Aorta (tissue), 5 donors: ENCODE data around the gene PKD1. TPM values are rescaled to one million over a fixed set of nuclear protein-coding genes. Genes with fewer than 3 reads are reported as not detected.

Source experiments
- ATAC-seq: fragments of 200-7000 bp; cut with Tn5 transposase; one replicate; pipeline ENCODE4 v1.9.1; 2022; ENCODE audit warnings: moderate library complexity; ENCODE audit not compliant: low FRiP score
- DNase-seq, 2 donors: peaks; one replicate each; pipeline ENCODE4 v3.0.0-alpha.2; 2020
- H3K27ac ChIP-seq, 2 donors: one replicate each; pipeline ENCODE4 v1.5.1; 2013; ENCODE audit warnings: low read length in 2 of 2, mild to moderate bottlenecking in 2 of 2, moderate library complexity in 2 of 2, control low read depth in 1 of 2, inconsistent platforms in 1 of 2, low read depth in 1 of 2
- H3K27me3 ChIP-seq, 2 donors: one replicate each; pipeline ENCODE4 v1.6.1; 2013; ENCODE audit warnings: control low read depth in 1 of 2, low read length in 1 of 2, mild to moderate bottlenecking in 1 of 2, moderate library complexity in 1 of 2; ENCODE audit not compliant: insufficient read depth in 2 of 2, control insufficient read depth in 1 of 2
- H3K36me3 ChIP-seq, 2 donors: one replicate each; pipeline ENCODE4 v1.6.1; 2013; ENCODE audit warnings: control low read depth in 1 of 2, low read length in 1 of 2, mild to moderate bottlenecking in 1 of 2; ENCODE audit not compliant: insufficient read depth in 2 of 2, control insufficient read depth in 1 of 2
- H3K4me1 ChIP-seq, 2 donors: one replicate each; pipeline ENCODE4 v1.6.1; 2013; ENCODE audit warnings: low read length in 2 of 2, control low read depth in 1 of 2, mild to moderate bottlenecking in 1 of 2, moderate library complexity in 1 of 2; ENCODE audit not compliant: insufficient read depth in 2 of 2, control insufficient read depth in 1 of 2
- H3K4me3 ChIP-seq, 2 donors: one replicate each; pipeline ENCODE4 v1.5.1; 2013; ENCODE audit warnings: low read length in 2 of 2, control low read depth in 1 of 2, mild to moderate bottlenecking in 1 of 2
- H3K9me3 ChIP-seq: one replicate; pipeline ENCODE4 v1.6.1; 2013; ENCODE audit warnings: mild to moderate bottlenecking, low read length; ENCODE audit not compliant: control insufficient read depth
- WGBS, 2 donors: extraction: QIAGEN DNeasy Blood & Tissue Kit; methylation state at CpG; one replicate each; pipeline ENCODE4 v1.1.7; 2013; 5-methylcytosine and 5-hydroxymethylcytosine counted together
- intact Hi-C, 2 donors: fragments of 100-400 bp; cut with DNase I; formaldehyde crosslinking; loops; one replicate each; pipeline versions ENCODE4 v1.14.2 to v1.15.0; 2022
- polyA plus RNA-seq, 2 donors: library from polyadenylated mRNA; stranded (reverse); fragments of 200-250 nt; gene quantifications; one replicate each; pipeline ENCODE4 v1.2.3, GENCODE V29; 2013
- total RNA-seq, 2 donors: library from RNA; stranded (reverse); fragmentation: NEBNext Ultra II Directional; extraction: Animal tissue kit (Norgen Biotek cat#: 25700); gene quantifications; one replicate each; pipeline ENCODE4 v1.2.1, GENCODE V29; 2021
- donor health status: healthy with polysubstance abuse.
- donor health status: Bipolar disorder and iron deficiency.
- donor health status: DM: no; HTN: no; CAD: no.
- donor health status: DM: no; HTN: no; CAD: no.
- donor health status: DM: yes; HTN: yes; CAD: no.

Gene PKD1
- total and polyA plus RNA-seq, 4 donors, result 42.8 to 337 (median 297) TPM

GRCh38 chr16:2162676-2163118 lies 27.0 kb upstream of the PKD1 start:
- no peaks in the 10 kb centered on the region for H3K36me3 ChIP-seq
- DNase-seq (no peak), ATAC-seq (no peak)
- 86 to 89% methylated on average over 13 of the region's 13 CpGs for WGBS, 2 donors
- H3K27me3 ChIP-seq, result no peaks in the 10 kb centered on the region
- H3K27ac ChIP-seq, result no peak overlapping the region
- no peak overlapping the region for H3K4me3 ChIP-seq
- intact Hi-C loops, result no loop called here
- H3K9me3 ChIP-seq, result no peaks in the 10 kb centered on the region
- no peaks in the 10 kb centered on the region for H3K4me1 ChIP-seq

GRCh38 chr16:2161911-2162310 lies 26.2 kb upstream of the PKD1 start:
- intact Hi-C loops, result no loop called here
- no peaks in the 10 kb centered on the region for H3K4me1 ChIP-seq

GRCh38 chr16:2160915-2161551 lies 25.3 kb upstream of the PKD1 start:
- no peaks in the 10 kb centered on the region for H3K36me3 ChIP-seq
- H3K27ac ChIP-seq, result no peak overlapping the region
- no peaks in the 10 kb centered on the region for H3K27me3 ChIP-seq
- ATAC-seq, result no peak
- no peaks in the 10 kb centered on the region for H3K4me1 ChIP-seq
- DNase-seq, result no peak
- no peaks in the 10 kb centered on the region for H3K9me3 ChIP-seq
- WGBS, 2 donors, result 62 to 66% methylated on average over 12 to 20 of the region's 20 CpGs
- no peak overlapping the region for H3K4me3 ChIP-seq
- intact Hi-C loops, result no loop called here

More at GRCh38 chr16:2161911-2162310, 26.2 kb upstream of the PKD1 start:
- DNase-seq, result no peak
- no peak for ATAC-seq
- no peak overlapping the region for H3K27ac ChIP-seq
- no peaks in the 10 kb centered on the region for H3K36me3 ChIP-seq
- no peaks in the 10 kb centered on the region for H3K9me3 ChIP-seq
- 92 to 94% methylated on average over 10 of the region's 10 CpGs for WGBS, 2 donors
- no peaks in the 10 kb centered on the region for H3K27me3 ChIP-seq
- H3K4me3 ChIP-seq, result no peak overlapping the region

GRCh38 chr16:2159175-2159838 lies 23.6 kb upstream of the PKD1 start:
- Histone ChIP-seq H3K4me3 (no peak overlapping the region), H3K36me3 (no peaks in the 10 kb centered on the region), H3K27me3 (no peaks in the 10 kb centered on the region), H3K4me1 (no peaks in the 10 kb centered on the region), H3K27ac (no peak overlapping the region), H3K9me3 (no peaks in the 10 kb centered on the region)
- ATAC-seq, result peak; percentile 31
- intact Hi-C loops, result loop anchor here in 1 of 2 donors (10.0 kb wide), 1 partner anchor 95 kb away; the partner anchor contains the start of gene ECI1
- peak; percentile 70 to 83 for DNase-seq
- 35 to 40% methylated on average over 21 to 24 of the region's 24 CpGs for WGBS, 2 donors

- H3K4me1 ChIP-seq, result no peaks in the 10 kb centered on the region
- H3K4me3 ChIP-seq, result no peak overlapping the region
- DNase-seq (no peak), ATAC-seq (no peak)
- intact Hi-C loops, result loop anchor here in 1 of 2 donors (10.0 kb wide), 1 partner anchor 97 kb away; the partner anchor contains the start of gene ECI1
- no peaks in the 10 kb centered on the region for H3K27me3 ChIP-seq
- 86 to 88% methylated on average over 15 of the region's 15 CpGs for WGBS, 2 donors
- H3K27ac ChIP-seq, result no peak overlapping the region
- H3K9me3 ChIP-seq, result no peaks in the 10 kb centered on the region
- H3K36me3 ChIP-seq, result no peaks in the 10 kb centered on the region
Measured at GRCh38 chr16:2158262-2158638, 22.6 kb upstream of the PKD1 start.

- no peaks in the 10 kb centered on the region for H3K36me3 ChIP-seq
- H3K9me3 ChIP-seq, result no peaks in the 10 kb centered on the region
- no peaks in the 10 kb centered on the region for H3K27me3 ChIP-seq
- H3K4me1 ChIP-seq, result no peaks in the 10 kb centered on the region
- no peak for ATAC-seq
- peak in 1 of 2 donors; percentile 49 for DNase-seq
- no peak overlapping the region for H3K27ac ChIP-seq
- 80 to 84% methylated on average over 27 of the region's 27 CpGs for WGBS, 2 donors
- intact Hi-C loops, result loop anchor here in 1 of 2 donors (10.0 kb wide), 1 partner anchor 97 kb away; the partner anchor contains the start of gene ECI1
- H3K4me3 ChIP-seq, result no peak overlapping the region
Measured at GRCh38 chr16:2157480-2158261, 22.0 kb upstream of the PKD1 start.

- H3K36me3 ChIP-seq, result no peaks in the 10 kb centered on the region
- H3K9me3 ChIP-seq, result no peaks in the 10 kb centered on the region
- WGBS, 2 donors, result 65 to 69% methylated on average over 5 of the region's 5 CpGs
- H3K27me3 ChIP-seq, result no peaks in the 10 kb centered on the region
- ATAC-seq, result no peak
- H3K4me3 ChIP-seq, result no peak overlapping the region
- DNase-seq, result no peak
- no peaks in the 10 kb centered on the region for H3K4me1 ChIP-seq
- intact Hi-C loops, result loop anchor here in 1 of 2 donors (10.0 kb wide), 1 partner anchor 98 kb away; the partner anchor contains the start of gene ECI1
- no peak overlapping the region for H3K27ac ChIP-seq
Measured at GRCh38 chr16:2156849-2157224, 21.1 kb upstream of the PKD1 start.

- Histone ChIP-seq H3K27ac (peak overlapping the region in 1 of 2 donors; percentile 33), H3K4me3 (peak overlapping the region; percentile 50 to 56), H3K9me3 (no peaks in the 10 kb centered on the region), H3K27me3 (no peaks in the 10 kb centered on the region), H3K36me3 (no peaks in the 10 kb centered on the region), H3K4me1 (no peaks in the 10 kb centered on the region)
- ATAC-seq (no peak), DNase-seq (peak; percentile 58 to 78)
- intact Hi-C loops, result loop anchor here (1.0 to 10.0 kb wide), 2 partner anchors 67 to 99 kb away; partner anchors contain the start of genes E4F1 (in 1 of the 2) and ECI1 (in 1 of the 2)
- 4 to 5% methylated on average over 41 to 47 of the region's 47 CpGs for WGBS, 2 donors
Measured at GRCh38 chr16:2155977-2156848, 20.5 kb upstream of the PKD1 start.
